Transverse colon (tissue), 4 donors: Measurements from ENCODE around the gene SMAP1. TPM values are rescaled to one million over a fixed set of nuclear protein-coding genes. Genes with fewer than 3 reads are reported as not detected.

Source experiments
- DNase-seq: peaks from one replicate; pipeline ENCODE4 v3.0.0-alpha.2; 2019
- H3K27ac ChIP-seq, 4 donors: fragments of 200-600 bp; sonication (generic); 2 replicates each; pipeline ENCODE4 v1.5.1; 2016 to 2018; ENCODE audit warnings: inconsistent platforms in 4 of 4
- H3K27me3 ChIP-seq: fragments of 200-600 bp; sonication (generic); 2 replicates; pipeline ENCODE4 v1.5.1; 2017; ENCODE audit warnings: inconsistent platforms
- H3K36me3 ChIP-seq, 4 donors: fragments of 200-600 bp; sonication (generic); 2 replicates each; pipeline ENCODE4 v1.5.1; 2017 to 2019; ENCODE audit warnings: inconsistent platforms in 4 of 4
- H3K4me1 ChIP-seq, 4 donors: fragments of 200-600 bp; sonication (generic); 2 replicates each; pipeline ENCODE4 v1.5.1; 2017 to 2020; ENCODE audit warnings: inconsistent platforms in 4 of 4
- H3K4me3 ChIP-seq, 4 donors: fragments of 200-600 bp; sonication (generic); 1 replicate in 1 of 4; 2 replicates in 3 of 4; pipeline versions ENCODE4 v1.5.1 to v1.6.1; 2017 to 2019; ENCODE audit warnings: inconsistent platforms in 4 of 4
- H3K9me3 ChIP-seq, 2 donors: fragments of 200-600 bp; sonication (generic); 2 replicates each; pipeline ENCODE4 v1.5.1; 2017 to 2019; ENCODE audit warnings: inconsistent platforms in 2 of 2
- CTCF ChIP-seq, 5 experiments: fragments of 200-600 bp in 3 of 5; fragments of 450-650 bp in 2 of 5; sonication (generic) in 3 of 5; IDR thresholded peaks; 1 replicate in 2 of 5; 2 replicates in 3 of 5; pipeline ENCODE4 v1.5.1; 2016 to 2017; ENCODE audit warnings: antibody characterized with exemption in 5 of 5, inconsistent platforms in 3 of 5, mild to moderate bottlenecking in 2 of 5, moderate library complexity in 1 of 5
- EP300 ChIP-seq: sonication (generic); formaldehyde crosslinking; IDR thresholded peaks from one replicate; pipeline ENCODE4 v1.6.1; 2017; ENCODE audit warnings: antibody characterized with exemption, low read depth
- POLR2A ChIP-seq: fragments of 450-650 bp; IDR thresholded peaks from one replicate; pipeline ENCODE4 v1.6.1; 2016; ENCODE audit warnings: antibody characterized with exemption, mild to moderate bottlenecking, moderate library complexity
- POLR2AphosphoS5 ChIP-seq, 3 donors: sonication (generic); formaldehyde crosslinking; IDR thresholded peaks; one replicate each; pipeline ENCODE4 v1.6.1; 2016; ENCODE audit warnings: antibody characterized with exemption in 3 of 3
- WGBS, 2 donors: methylation state at CpG; one replicate each; pipeline ENCODE4 v1.1.5; 2018; ENCODE audit warnings: low coverage in 1 of 2; 5-methylcytosine and 5-hydroxymethylcytosine counted together
- in situ Hi-C, 4 donors: fragments of 200-750 bp; cut with MboI; loops; one replicate each; pipeline versions ENCODE4 v1.15.0 to v1.15.1; 2017; ENCODE audit warnings: low sequenced_read_pairs in 3 of 4, low pct_ligation_motif_present in 1 of 4, low pct_unique_long_range_greater_than_20kb in 1 of 4
- intact Hi-C: fragments of 100-400 bp; cut with DNase I; formaldehyde crosslinking; loops from one replicate; pipeline ENCODE4 v1.15.1; 2023; ENCODE audit warnings: low total_unique reads
- total RNA-seq, 4 donors: library from RNA; depleted of rRNA; stranded (reverse); fragments of >200 nt; gene quantifications; one replicate each; pipeline ENCODE4 v1.1.0, GENCODE V29; 2016

The SMAP1 gene
- total RNA-seq, 4 donors from 2014 or later: 10.3 to 49.3 (median 35.3) TPM

- Histone ChIP-seq H3K4me3 (no peak overlapping the region), H3K27ac (no peak overlapping the region), H3K36me3 (no peaks in the 10 kb centered on the region), H3K9me3 (peaks cover 18% of the 10 kb centered on the region in 2 donors), H3K27me3 (no peaks in the 10 kb centered on the region), H3K4me1 (no peaks in the 10 kb centered on the region)
- intact Hi-C loops: no loop called here
- no peak for DNase-seq
- TF ChIP-seq POLR2AphosphoS5 (IDR thresholded peaks at IDR 0.05): no peak
- no peak for TF ChIP-seq EP300
- no peak for TF ChIP-seq POLR2A
- TF ChIP-seq CTCF (IDR thresholded peaks at IDR 0.05): no peak
- in situ Hi-C loops: no loop called here
- 25 to 50% methylated on average over 2 to 3 of the region's 3 CpGs for WGBS, 2 donors
These were observed 206.7 kb downstream of the SMAP1 start for GRCh38 chr6:70874181-70874913.

GRCh38 chr6:70879496-70879895 lies 211.8 kb downstream of the SMAP1 start:
- WGBS, 2 donors: 86 to 96% methylated on average over 3 to 5 of the region's 5 CpGs
- in situ Hi-C loops: loop anchor here in 3 of 4 donors (25.0 kb wide), 3 partner anchors 342 to 667 kb away; partner anchors contain the start of gene COL9A1 (in 2 of the 3)

GRCh38 chr6:70884074-70884983 lies 216.6 kb downstream of the SMAP1 start:
- in situ Hi-C loops (loop anchor here (10.0 to 25.0 kb wide), 5 partner anchors 170 to 672 kb away; partner anchors contain the start of gene COL9A1 (in 2 of the 4)), intact Hi-C loops (loop anchor here (5.0 kb wide), 1 partner anchor 177 kb away; no protein-coding TSS in a partner anchor)
- Histone ChIP-seq H3K36me3 (no peaks in the 10 kb centered on the region), H3K9me3 (no peaks in the 10 kb centered on the region), H3K27me3 (no peaks in the 10 kb centered on the region), H3K27ac (no peak overlapping the region), H3K4me1 (peaks cover 0 to 3% (median 0%) of the 10 kb centered on the region in 4 donors), H3K4me3 (no peak overlapping the region)
- DNase-seq: peak; percentile 52
- TF ChIP-seq CTCF (IDR thresholded peaks at IDR 0.05): peak; percentile 86 to 96 (median 90)
- TF ChIP-seq EP300: no peak
- WGBS, 2 donors: 39 to 48% methylated on average over 14 to 17 of the region's 17 CpGs

More at GRCh38 chr6:70879496-70879895, 211.8 kb downstream of the SMAP1 start:
- H3K9me3 ChIP-seq: no peaks in the 10 kb centered on the region
- no peak for DNase-seq
- no peaks in the 10 kb centered on the region for H3K36me3 ChIP-seq
- intact Hi-C loops: no loop called here
- H3K27ac ChIP-seq: no peak overlapping the region
- peaks cover 0 to 3% (median 0%) of the 10 kb centered on the region in 4 donors for H3K4me1 ChIP-seq
- H3K4me3 ChIP-seq: no peak overlapping the region
- H3K27me3 ChIP-seq: no peaks in the 10 kb centered on the region
- TF ChIP-seq POLR2AphosphoS5 (IDR thresholded peaks at IDR 0.05): no peak
- no peak for TF ChIP-seq CTCF (IDR thresholded peaks at IDR 0.05)
- no peak for TF ChIP-seq EP300
- TF ChIP-seq POLR2A: no peak

DNA sequence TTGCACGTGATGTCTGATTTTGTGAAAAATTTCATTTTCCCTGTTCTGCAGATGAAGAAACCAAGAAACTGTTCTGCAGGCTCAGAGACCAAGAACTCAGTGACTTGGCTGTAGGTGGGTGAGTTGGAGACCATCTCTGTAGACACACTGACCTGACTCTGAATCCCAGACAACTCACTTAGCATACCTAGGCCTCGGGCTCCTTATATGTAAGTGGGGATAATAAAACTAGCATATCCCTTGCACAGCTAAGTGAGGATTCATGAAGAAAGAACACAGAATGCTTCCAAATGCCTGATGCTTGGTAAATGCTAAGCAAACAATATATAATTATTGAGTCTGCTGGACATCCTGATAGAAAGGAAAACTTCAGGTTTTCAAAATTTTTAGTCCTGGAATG lies 218.4 kb downstream of the SMAP1 start:
- 85% methylated on average over 2 of the region's 2 CpGs; no CpG with 5 or more reads in 1 of the 2 donors for WGBS, 2 donors
- in situ Hi-C loops: loop anchor here (5.0 to 25.0 kb wide), 6 partner anchors 171 to 674 kb away; partner anchors contain the start of gene COL9A1 (in 2 of the 4)

More for the DNA sequence above, 218.4 kb downstream of the SMAP1 start:
- DNase-seq: no peak
- intact Hi-C loops: no loop called here
- H3K9me3 ChIP-seq: no peaks in the 10 kb centered on the region
- H3K27ac ChIP-seq: no peak overlapping the region
- TF ChIP-seq POLR2A: no peak
- no peaks in the 10 kb centered on the region for H3K27me3 ChIP-seq
- H3K4me3 ChIP-seq: no peak overlapping the region
- no peaks in the 10 kb centered on the region for H3K36me3 ChIP-seq
- peaks cover 0 to 3% (median 0%) of the 10 kb centered on the region in 4 donors for H3K4me1 ChIP-seq
